ENCODE data around the gene PGBD1.

The PGBD1 gene

GRCh38 chr6:28274888-28275287, 6.5 kb upstream of the PGBD1 start:
- no peak overlapping the region for H3K23ac ChIP-seq (ENCODE audit: low read length)
- H2BK12ac ChIP-seq (ENCODE audit: low read length): no peak overlapping the region
- peaks cover 11 to 29% of the 10 kb centered on the region in 2 experiments for H3K36me3 ChIP-seq (ENCODE audit: control insufficient read depth in 1 of 2, insufficient read depth in 2 of 2, low read length in 2 of 2)
- H3K4me2 ChIP-seq (ENCODE audit: low read length): no peak overlapping the region
- H3K79me1 ChIP-seq (ENCODE audit: low read length): no peaks in the 10 kb centered on the region
- H3K27me3 ChIP-seq (ENCODE audit: insufficient read depth, low read length): no peaks in the 10 kb centered on the region
- no peak overlapping the region for H3K4me3 ChIP-seq (ENCODE audit: low read depth, low read length)
- no peaks in the 10 kb centered on the region for H3K4me1 ChIP-seq (ENCODE audit: control insufficient read depth in 1 of 2, insufficient read depth in 2 of 2, low read length in 2 of 2)
- H3K9me3 ChIP-seq (ENCODE audit: insufficient read depth, low read depth, low read length): no peaks in the 10 kb centered on the region
- no peak overlapping the region for H2BK5ac ChIP-seq (ENCODE audit: low read depth, low read length, poor library complexity)
- no peak overlapping the region for H4K12ac ChIP-seq (ENCODE audit: low read depth, low read length)
- H4K8ac ChIP-seq (ENCODE audit: low read depth, low read length): no peak overlapping the region
- H2BK120ac ChIP-seq (ENCODE audit: insufficient read depth, low read length, poor library complexity): no peak overlapping the region
- no peak overlapping the region for H3K18ac ChIP-seq (ENCODE audit: low read length)
- H3K9ac ChIP-seq (ENCODE audit: low read length): no peak overlapping the region
- DNase-seq: no peak
- H3K14ac ChIP-seq (ENCODE audit: low read length): no peak overlapping the region
- H3K4ac ChIP-seq (ENCODE audit: low read depth, low read length): no peak overlapping the region
- no peak overlapping the region for H2AK5ac ChIP-seq (ENCODE audit: low read length)
- no peak overlapping the region for H2AFZ ChIP-seq (ENCODE audit: insufficient read depth, low read length, poor library complexity)
- H4K91ac ChIP-seq (ENCODE audit: low read depth, low read length): no peak overlapping the region
- H3K79me2 ChIP-seq (ENCODE audit: control insufficient read depth, insufficient read depth, low read length, poor library complexity): no peaks in the 10 kb centered on the region
- no peak overlapping the region for H3K27ac ChIP-seq (ENCODE audit: low read depth, low read length)

DNA sequence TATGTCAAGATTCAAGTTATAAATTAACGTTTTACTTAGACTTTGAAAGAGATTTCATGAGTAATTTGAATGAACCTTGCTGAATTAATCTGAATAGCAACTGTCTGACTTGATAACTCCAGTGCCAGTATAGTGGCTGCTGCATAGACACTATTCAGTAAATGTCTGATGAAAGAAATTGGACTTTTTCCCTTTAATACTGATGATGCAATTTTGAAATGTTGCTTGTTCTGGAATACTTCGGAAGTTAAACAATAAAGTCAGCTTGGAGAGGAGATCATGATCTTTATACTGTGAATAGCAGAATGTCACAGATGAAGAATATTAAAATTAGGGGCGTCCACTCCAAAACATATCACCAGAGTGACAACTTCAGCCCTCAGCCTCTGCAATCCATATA, 3.6 kb upstream of the PGBD1 start:
- no peak overlapping the region for H3K27ac ChIP-seq (ENCODE audit: low read depth, low read length)
- no peak overlapping the region for H3K4me2 ChIP-seq (ENCODE audit: low read length)
- H2BK12ac ChIP-seq (ENCODE audit: low read length): no peak overlapping the region
- H3K79me2 ChIP-seq (ENCODE audit: control insufficient read depth, insufficient read depth, low read length, poor library complexity): peaks cover 4% of the 10 kb centered on the region
- no peaks in the 10 kb centered on the region for H3K27me3 ChIP-seq (ENCODE audit: insufficient read depth, low read length)
- H3K4me3 ChIP-seq (ENCODE audit: low read depth, low read length): no peak overlapping the region
- no peak overlapping the region for H3K23ac ChIP-seq (ENCODE audit: low read length)
- H3K4ac ChIP-seq (ENCODE audit: low read depth, low read length): no peak overlapping the region
- H3K9ac ChIP-seq (ENCODE audit: low read length): no peak overlapping the region
- no CpG with 5 or more reads among the region's 3 CpGs for WGBS (ENCODE audit: extremely low coverage, insufficient coverage, insufficient read length)
- H3K14ac ChIP-seq (ENCODE audit: low read length): no peak overlapping the region
- H2BK120ac ChIP-seq (ENCODE audit: insufficient read depth, low read length, poor library complexity): no peak overlapping the region
- no peak overlapping the region for H2AK5ac ChIP-seq (ENCODE audit: low read length)
- H2AFZ ChIP-seq (ENCODE audit: insufficient read depth, low read length, poor library complexity): no peak overlapping the region
- no peak overlapping the region for H4K91ac ChIP-seq (ENCODE audit: low read depth, low read length)
- DNase-seq: no peak
- H3K4me1 ChIP-seq (ENCODE audit: control insufficient read depth in 1 of 2, insufficient read depth in 2 of 2, low read length in 2 of 2): peaks cover 0 to 2% of the 10 kb centered on the region in 2 experiments
- H3K9me3 ChIP-seq (ENCODE audit: insufficient read depth, low read depth, low read length): no peaks in the 10 kb centered on the region
- H4K8ac ChIP-seq (ENCODE audit: low read depth, low read length): no peak overlapping the region
- H3K18ac ChIP-seq (ENCODE audit: low read length): no peak overlapping the region
- no peak overlapping the region for H4K12ac ChIP-seq (ENCODE audit: low read depth, low read length)
- H3K36me3 ChIP-seq (ENCODE audit: control insufficient read depth in 1 of 2, insufficient read depth in 2 of 2, low read length in 2 of 2): peaks cover 6 to 20% of the 10 kb centered on the region in 2 experiments
- H3K79me1 ChIP-seq (ENCODE audit: low read length): peaks cover 4% of the 10 kb centered on the region
- no peak overlapping the region for H2BK5ac ChIP-seq (ENCODE audit: low read depth, low read length, poor library complexity)

GRCh38 chr6:28280595-28281287, 631 bp upstream of the PGBD1 start:
- H3K14ac ChIP-seq (ENCODE audit: low read length): no peak overlapping the region
- H3K9me3 ChIP-seq (ENCODE audit: insufficient read depth, low read depth, low read length): no peaks in the 10 kb centered on the region
- WGBS (ENCODE audit: extremely low coverage, insufficient coverage, insufficient read length): no CpG with 5 or more reads among the region's 3 CpGs
- H3K27me3 ChIP-seq (ENCODE audit: insufficient read depth, low read length): no peaks in the 10 kb centered on the region
- no peak overlapping the region for H2BK5ac ChIP-seq (ENCODE audit: low read depth, low read length, poor library complexity)
- no peak overlapping the region for H3K18ac ChIP-seq (ENCODE audit: low read length)
- H3K4me1 ChIP-seq (ENCODE audit: control insufficient read depth in 1 of 2, insufficient read depth in 2 of 2, low read length in 2 of 2): peaks cover 0 to 2% of the 10 kb centered on the region in 2 experiments
- H2BK120ac ChIP-seq (ENCODE audit: insufficient read depth, low read length, poor library complexity): no peak overlapping the region
- H3K36me3 ChIP-seq (ENCODE audit: control insufficient read depth in 1 of 2, insufficient read depth in 2 of 2, low read length in 2 of 2): peaks cover 10 to 24% of the 10 kb centered on the region in 2 experiments
- H3K9ac ChIP-seq (ENCODE audit: low read length): no peak overlapping the region
- H4K91ac ChIP-seq (ENCODE audit: low read depth, low read length): no peak overlapping the region
- H4K8ac ChIP-seq (ENCODE audit: low read depth, low read length): peak overlapping the region; percentile 97
- no peak overlapping the region for H3K27ac ChIP-seq (ENCODE audit: low read depth, low read length)
- H4K12ac ChIP-seq (ENCODE audit: low read depth, low read length): no peak overlapping the region
- DNase-seq: no peak
- peaks cover 4% of the 10 kb centered on the region for H3K79me1 ChIP-seq (ENCODE audit: low read length)
- peaks cover 4% of the 10 kb centered on the region for H3K79me2 ChIP-seq (ENCODE audit: control insufficient read depth, insufficient read depth, low read length, poor library complexity)
- H3K4me2 ChIP-seq (ENCODE audit: low read length): peak overlapping the region; percentile 70
- H3K23ac ChIP-seq (ENCODE audit: low read length): no peak overlapping the region
- H2AK5ac ChIP-seq (ENCODE audit: low read length): no peak overlapping the region
- no peak overlapping the region for H3K4ac ChIP-seq (ENCODE audit: low read depth, low read length)
- H2BK12ac ChIP-seq (ENCODE audit: low read length): no peak overlapping the region
- no peak overlapping the region for H3K4me3 ChIP-seq (ENCODE audit: low read depth, low read length)
- H2AFZ ChIP-seq (ENCODE audit: insufficient read depth, low read length, poor library complexity): no peak overlapping the region

- no peak overlapping the region for H3K23ac ChIP-seq (ENCODE audit: low read length)
- WGBS (ENCODE audit: extremely low coverage, insufficient coverage, insufficient read length): no CpG with 5 or more reads among the region's 2 CpGs
Measured at GRCh38 chr6:28282926-28283325, 1.6 kb downstream of the PGBD1 start.

More at GRCh38 chr6:28282926-28283325, 1.6 kb downstream of the PGBD1 start:
- H2BK12ac ChIP-seq (ENCODE audit: low read length): no peak overlapping the region
- H4K12ac ChIP-seq (ENCODE audit: low read depth, low read length): no peak overlapping the region
- no peak overlapping the region for H2AK5ac ChIP-seq (ENCODE audit: low read length)
- H3K79me1 ChIP-seq (ENCODE audit: low read length): peaks cover 4% of the 10 kb centered on the region
- no peak overlapping the region for H3K4me3 ChIP-seq (ENCODE audit: low read depth, low read length)
- H4K8ac ChIP-seq (ENCODE audit: low read depth, low read length): no peak overlapping the region
- H4K91ac ChIP-seq (ENCODE audit: low read depth, low read length): no peak overlapping the region
- H3K9ac ChIP-seq (ENCODE audit: low read length): no peak overlapping the region
- H2AFZ ChIP-seq (ENCODE audit: insufficient read depth, low read length, poor library complexity): no peak overlapping the region
- H3K18ac ChIP-seq (ENCODE audit: low read length): no peak overlapping the region
- peaks cover 14 to 20% of the 10 kb centered on the region in 2 experiments for H3K36me3 ChIP-seq (ENCODE audit: control insufficient read depth in 1 of 2, insufficient read depth in 2 of 2, low read length in 2 of 2)
- H3K27ac ChIP-seq (ENCODE audit: low read depth, low read length): no peak overlapping the region
- no peak overlapping the region for H3K14ac ChIP-seq (ENCODE audit: low read length)
- H3K27me3 ChIP-seq (ENCODE audit: insufficient read depth, low read length): no peaks in the 10 kb centered on the region
- H3K79me2 ChIP-seq (ENCODE audit: control insufficient read depth, insufficient read depth, low read length, poor library complexity): peaks cover 4% of the 10 kb centered on the region
- H3K4me2 ChIP-seq (ENCODE audit: low read length): no peak overlapping the region
- H2BK5ac ChIP-seq (ENCODE audit: low read depth, low read length, poor library complexity): no peak overlapping the region
- no peaks in the 10 kb centered on the region for H3K9me3 ChIP-seq (ENCODE audit: insufficient read depth, low read depth, low read length)
- H3K4ac ChIP-seq (ENCODE audit: low read depth, low read length): no peak overlapping the region
- no peak for DNase-seq
- H3K4me1 ChIP-seq (ENCODE audit: control insufficient read depth in 1 of 2, insufficient read depth in 2 of 2, low read length in 2 of 2): peaks cover 0 to 2% of the 10 kb centered on the region in 2 experiments
- H2BK120ac ChIP-seq (ENCODE audit: insufficient read depth, low read length, poor library complexity): no peak overlapping the region
